Endothelial cell of umbilical vein (primary cell): ENCODE measurements around the gene MTARC2. TPM values are rescaled to one million over a fixed set of nuclear protein-coding genes. Genes with fewer than 3 reads are reported as not detected.

ENCODE experiments used
- BruUV-seq: library from RNA; stranded (reverse); fragments of 400-500 nt; replicated peaks from 2 replicates; lab custom pipeline; 2021; lab: Mats Ljungman, UMichigan
- CTCF ChIA-PET: fragments of 300-600, 350-600 bp; sonication (Branson Sonifier 250); formaldehyde crosslinking; loops from one replicate; lab custom pipeline; 2021; ENCODE audit warnings: antibody characterized with exemption, inconsistent platforms; lab: Charles Lee
- POLR2A ChIA-PET: fragments of 300-600, 350-600 bp; sonication (Branson Sonifier 250); formaldehyde crosslinking; loops from one replicate; lab custom pipeline; 2021; ENCODE audit warnings: antibody characterized with exemption, inconsistent platforms; lab: Charles Lee
- DNase-seq: peaks from one replicate; pipeline ENCODE4 v3.0.0-alpha.2; 2011; ENCODE audit warnings: low read depth, low spot score
- FAIRE-seq: peaks from 2 replicates; lab custom pipeline; 2011; peaks lifted over from hg19 to GRCh38; lab: Jason Lieb, UNC
- H2AFZ ChIP-seq: 2 replicates; pipeline ENCODE4 v1.6.0; 2012; ENCODE audit warnings: low read depth, low read length, control low read depth, inconsistent platforms
- H3K27ac ChIP-seq: 2 replicates; pipeline ENCODE4 v1.5.1; 2011; ENCODE audit warnings: low read depth, mild to moderate bottlenecking, control low read depth, low read length, moderate library complexity; ENCODE audit not compliant: insufficient read depth
- H3K27me3 ChIP-seq, 2 experiments: 2 replicates each; pipeline versions ENCODE4 v1.6.0 to v1.6.1; 2011; ENCODE audit warnings: low read length in 2 of 2, mixed read lengths in 1 of 2; ENCODE audit not compliant: control insufficient read depth in 2 of 2, insufficient read depth in 2 of 2
- H3K36me3 ChIP-seq, 2 experiments: 2 replicates in 1 of 2; 3 replicates in 1 of 2; pipeline ENCODE4 v1.5.1; 2011; ENCODE audit warnings: low read length in 2 of 2, mild to moderate bottlenecking in 1 of 2, moderate library complexity in 1 of 2; ENCODE audit not compliant: control insufficient read depth in 2 of 2, insufficient read depth in 2 of 2; ENCODE audit errors: extremely low read depth in 1 of 2
- H3K4me1 ChIP-seq: 3 replicates; pipeline ENCODE4 v1.5.1; 2011; ENCODE audit warnings: mild to moderate bottlenecking, low read length; ENCODE audit not compliant: control insufficient read depth, insufficient read depth; ENCODE audit errors: extremely low read depth
- H3K4me2 ChIP-seq: 2 replicates; pipeline ENCODE4 v1.6.1; 2011; ENCODE audit warnings: low read length, control low read depth, mixed read lengths; ENCODE audit not compliant: insufficient read depth
- H3K4me3 ChIP-seq, 3 experiments: fragments of 200-600 bp in 1 of 3; sonication (generic), shearing (Covaris generic) in 1 of 3; replicated peaks in 1 of 3; 2 replicates each; pipeline ENCODE4 v1.5.1; 2011 to 2016; ENCODE audit warnings: control low read depth in 3 of 3, low read length in 3 of 3, mild to moderate bottlenecking in 2 of 3, inconsistent platforms in 1 of 3, low read depth in 1 of 3, moderate library complexity in 1 of 3; ENCODE audit not compliant: insufficient read depth in 1 of 3
- H3K79me2 ChIP-seq: 2 replicates; pipeline ENCODE4 v1.6.0; 2012; ENCODE audit warnings: low read length, inconsistent platforms; ENCODE audit not compliant: control insufficient read depth, insufficient read depth
- H3K9ac ChIP-seq: replicated peaks from 2 replicates; pipeline ENCODE3; 2011; ENCODE audit warnings: low read length, control low read depth; ENCODE audit not compliant: insufficient read depth; ENCODE audit errors: extremely low read depth
- H3K9me1 ChIP-seq: replicated peaks from 3 replicates; pipeline ENCODE4 v1.6.0; 2011; ENCODE audit warnings: mild to moderate bottlenecking, low read length; ENCODE audit not compliant: control insufficient read depth, insufficient read depth; ENCODE audit errors: extremely low read depth
- H3K9me3 ChIP-seq: replicated peaks from 2 replicates; pipeline ENCODE4 v1.5.1; 2012; ENCODE audit warnings: low read length, inconsistent platforms; ENCODE audit not compliant: control insufficient read depth, insufficient read depth
- H4K20me1 ChIP-seq: replicated peaks from 2 replicates; pipeline ENCODE3; 2011; ENCODE audit warnings: mild to moderate bottlenecking, low read length; ENCODE audit not compliant: control insufficient read depth, insufficient read depth; ENCODE audit errors: extremely low read depth
- EZH2 ChIP-seq: IDR thresholded peaks from 2 replicates; pipeline ENCODE4 v1.6.1; 2012; ENCODE audit warnings: borderline replicate concordance, low read depth, mild to moderate bottlenecking, moderate library complexity, low read length, inconsistent platforms; ENCODE audit not compliant: severe bottlenecking
- FOS ChIP-seq: IDR thresholded peaks from 2 replicates; pipeline ENCODE4 v1.6.1; 2011; ENCODE audit warnings: mild to moderate bottlenecking, low read length, moderate library complexity, borderline replicate concordance; ENCODE audit not compliant: insufficient read depth
- GATA2 ChIP-seq: IDR thresholded peaks from 2 replicates; pipeline ENCODE4 v1.7.0; 2011; ENCODE audit warnings: low read depth, mild to moderate bottlenecking, moderate library complexity, mixed read lengths, low read length; ENCODE audit not compliant: insufficient read length, insufficient read depth
- JUN ChIP-seq: IDR thresholded peaks from 2 replicates; pipeline ENCODE4 v1.6.1; 2011; ENCODE audit warnings: borderline replicate concordance, low read depth; ENCODE audit not compliant: insufficient read length, insufficient read depth
- MAX ChIP-seq: IDR thresholded peaks from 2 replicates; pipeline ENCODE4 v1.6.1; 2011; ENCODE audit not compliant: insufficient read depth, insufficient read length
- MYC ChIP-seq: IDR thresholded peaks from one replicate; pipeline ENCODE4 v1.6.1; 2011; ENCODE audit warnings: mild to moderate bottlenecking, low read depth, low read length
- POLR2A ChIP-seq: IDR thresholded peaks from 2 replicates; pipeline ENCODE4 v1.6.1; 2012; ENCODE audit warnings: low read depth, mild to moderate bottlenecking, control low read depth, low read length
- POLR2AphosphoS5 ChIP-seq: IDR thresholded peaks from 2 replicates; pipeline ENCODE4 v1.6.1; 2012; ENCODE audit warnings: low read depth, mild to moderate bottlenecking, control low read depth, low read length, moderate library complexity; ENCODE audit not compliant: insufficient read depth
- dilution Hi-C: fragments of 300-500 bp; cut with MboI; formaldehyde crosslinking; loops from one replicate; pipeline ENCODE4 v1.15.0; 2019; ENCODE audit warnings: low sequenced_read_pairs; ENCODE audit not compliant: extremely low pct_ligation_motif_present
- intact Hi-C: fragments of 100-400 bp; cut with micrococcal nuclease; formaldehyde crosslinking; loops from one replicate; pipeline ENCODE4 v1.10.0; 2022
- polyA plus RNA-seq, 4 experiments: library from polyadenylated mRNA; depleted of rRNA in 3 of 4; stranded (reverse) in 3 of 4; unstranded in 1 of 4; fragments of >200 nt; gene quantifications; 2 replicates each; pipeline versions ENCODE4 v1.2.1 to v1.2.3, GENCODE V29; 2011 to 2012; ENCODE audit warnings: missing spikeins in 1 of 4
- total RNA-seq: library from RNA; stranded (reverse); gene quantifications from 2 replicates; pipeline ENCODE4 v1.2.3, GENCODE V29; 2021
- TF ChIP-seq, protein P1 (sequence below), 2 donors: IDR thresholded peaks; 1 replicate in 1 of 2; 2 replicates in 1 of 2; pipeline ENCODE4 v1.5.1; 2011; ENCODE audit warnings: low read length in 2 of 2, mild to moderate bottlenecking in 2 of 2, moderate library complexity in 2 of 2, control low read depth in 1 of 2, inconsistent platforms in 1 of 2, low read depth in 1 of 2; ENCODE audit not compliant: insufficient read depth in 1 of 2; ENCODE audit errors: extremely low read depth in 1 of 2

The MTARC2 gene
- total and polyA plus RNA-seq, 2 donors (not counting 3 experiments of a cell fraction or from before 2014, with no cell fraction given): 9.8 to 14.1 TPM

GRCh38 chr1:220710333-220710732, 37.8 kb upstream of the MTARC2 start:
- intact Hi-C loops (no loop called here), dilution Hi-C loops (no loop called here)
- no peaks in the 10 kb centered on the region for H3K4me1 ChIP-seq
- H3K9me1 ChIP-seq: no peaks in the 10 kb centered on the region
- H2AFZ ChIP-seq: no peak overlapping the region
- no peaks in the 10 kb centered on the region for H3K36me3 ChIP-seq
- H3K4me3 ChIP-seq: no peak overlapping the region
- no peaks in the 10 kb centered on the region for H3K9me3 ChIP-seq
- ChIA-PET CTCF (interaction anchor here (0.7 to 1.8 kb wide), 4 partner anchors 19 to 66 kb away, joined by 3 to 12 read pairs (median 4); no protein-coding TSS in a partner anchor), POLR2A (no interaction called here)
- H3K79me2 ChIP-seq: no peaks in the 10 kb centered on the region
- H3K4me2 ChIP-seq: no peak overlapping the region
- no TSS peak for BruUV-seq
- TF ChIP-seq JUN: no peak
- TF ChIP-seq POLR2AphosphoS5: no peak
- TF ChIP-seq, protein P1, sequence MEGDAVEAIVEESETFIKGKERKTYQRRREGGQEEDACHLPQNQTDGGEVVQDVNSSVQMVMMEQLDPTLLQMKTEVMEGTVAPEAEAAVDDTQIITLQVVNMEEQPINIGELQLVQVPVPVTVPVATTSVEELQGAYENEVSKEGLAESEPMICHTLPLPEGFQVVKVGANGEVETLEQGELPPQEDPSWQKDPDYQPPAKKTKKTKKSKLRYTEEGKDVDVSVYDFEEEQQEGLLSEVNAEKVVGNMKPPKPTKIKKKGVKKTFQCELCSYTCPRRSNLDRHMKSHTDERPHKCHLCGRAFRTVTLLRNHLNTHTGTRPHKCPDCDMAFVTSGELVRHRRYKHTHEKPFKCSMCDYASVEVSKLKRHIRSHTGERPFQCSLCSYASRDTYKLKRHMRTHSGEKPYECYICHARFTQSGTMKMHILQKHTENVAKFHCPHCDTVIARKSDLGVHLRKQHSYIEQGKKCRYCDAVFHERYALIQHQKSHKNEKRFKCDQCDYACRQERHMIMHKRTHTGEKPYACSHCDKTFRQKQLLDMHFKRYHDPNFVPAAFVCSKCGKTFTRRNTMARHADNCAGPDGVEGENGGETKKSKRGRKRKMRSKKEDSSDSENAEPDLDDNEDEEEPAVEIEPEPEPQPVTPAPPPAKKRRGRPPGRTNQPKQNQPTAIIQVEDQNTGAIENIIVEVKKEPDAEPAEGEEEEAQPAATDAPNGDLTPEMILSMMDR (IDR thresholded peaks at IDR 0.05; ENCODE audit: extremely low read depth in 1 of 2, insufficient read depth in 1 of 2, low read depth in 1 of 2, low read length in 2 of 2): no peak
- TF ChIP-seq GATA2: no peak
- no peak for TF ChIP-seq MAX
- no peak for TF ChIP-seq POLR2A
- TF ChIP-seq EZH2: no peak
- TF ChIP-seq FOS: no peak
- no peak for TF ChIP-seq MYC
- no peaks in the 10 kb centered on the region for H4K20me1 ChIP-seq
- no peak for FAIRE-seq
- H3K27me3 ChIP-seq: no peaks in the 10 kb centered on the region
- no peak overlapping the region for H3K27ac ChIP-seq
- no peak for DNase-seq
- no peak overlapping the region for H3K9ac ChIP-seq
